Endothelial cell (in vitro differentiated cells): ENCODE measurements around the gene KCNJ5. TPM values are rescaled to one million over a fixed set of nuclear protein-coding genes. Genes with fewer than 3 reads are reported as not detected.
A peak's percentile ranks its signal among the peaks of the same experiment; 100 is the strongest.

Experiments used
- DNase-seq: peaks from one replicate; pipeline ENCODE4 v3.0.0; 2021; ENCODE audit warnings: low spot score
- H3K27ac Mint-ChIP-seq: one replicate; pipeline ENCODE4 v1.8.0; 2021; ENCODE audit warnings: mixed read lengths, inconsistent platforms; ENCODE audit not compliant: unreplicated experiment
- H3K27me3 Mint-ChIP-seq: one replicate; pipeline ENCODE4 v1.8.0; 2021; ENCODE audit warnings: mild to moderate bottlenecking, moderate library complexity, mixed read lengths, inconsistent platforms; ENCODE audit not compliant: unreplicated experiment
- H3K36me3 Mint-ChIP-seq: one replicate; pipeline ENCODE4 v1.8.0; 2021; ENCODE audit warnings: mild to moderate bottlenecking, low read depth, mixed read lengths, inconsistent platforms; ENCODE audit not compliant: unreplicated experiment
- H3K4me1 Mint-ChIP-seq: one replicate; pipeline ENCODE4 v1.8.0; 2021; ENCODE audit warnings: mild to moderate bottlenecking, mixed read lengths, inconsistent platforms; ENCODE audit not compliant: unreplicated experiment
- H3K4me3 Mint-ChIP-seq: one replicate; pipeline ENCODE4 v1.8.0; 2021; ENCODE audit warnings: mild to moderate bottlenecking, mixed read lengths, inconsistent platforms; ENCODE audit not compliant: unreplicated experiment
- H3K9me3 Mint-ChIP-seq: one replicate; pipeline ENCODE4 v1.8.0; 2021; ENCODE audit warnings: mixed read lengths, inconsistent platforms; ENCODE audit not compliant: unreplicated experiment
- CTCF ChIP-seq: fragments of 200-600 bp; sonication (generic); IDR thresholded peaks from one replicate; pipeline ENCODE4 v1.5.0; 2021; ENCODE audit warnings: antibody characterized with exemption; ENCODE audit not compliant: unreplicated experiment
- total RNA-seq: library from RNA; stranded (reverse); fragmentation: NEBNext Ultra II Directional; extraction: Animal tissue kit (Norgen Biotek cat#: 25700); gene quantifications from one replicate; pipeline ENCODE4 v1.2.1, GENCODE V29; 2021; ENCODE audit not compliant: unreplicated experiment

Gene KCNJ5
- total RNA-seq, 1 donor from 2014 or later, result 0.05 TPM

GRCh38 chr11:128904656-128905344 is 13.6 kb downstream of the KCNJ5 start:
- no peak for DNase-seq
- no peaks in the 10 kb centered on the region for H3K9me3 Mint-ChIP-seq
- H3K36me3 Mint-ChIP-seq, result no peaks in the 10 kb centered on the region
- H3K4me1 Mint-ChIP-seq, result peaks cover 34% of the 10 kb centered on the region
- peaks cover 34% of the 10 kb centered on the region for H3K27me3 Mint-ChIP-seq
- peak overlapping the region; percentile 2 for H3K4me3 Mint-ChIP-seq
- no peak for TF ChIP-seq CTCF
- no peak overlapping the region for H3K27ac Mint-ChIP-seq

- Mint-ChIP-seq H3K4me1 (peaks cover 34% of the 10 kb centered on the region), H3K27ac (no peak overlapping the region), H3K27me3 (peaks cover 34% of the 10 kb centered on the region), H3K36me3 (no peaks in the 10 kb centered on the region), H3K4me3 (peak overlapping the region; percentile 37), H3K9me3 (no peaks in the 10 kb centered on the region)
- peak; percentile 47 for DNase-seq
- peak; percentile 58 for TF ChIP-seq CTCF
Observed at GRCh38 chr11:128905345-128906184, 14.4 kb downstream of the KCNJ5 start.

GRCh38 chr11:128906185-128907050 is 15.3 kb downstream of the KCNJ5 start:
- Mint-ChIP-seq H3K27ac (no peak overlapping the region), H3K27me3 (peaks cover 28% of the 10 kb centered on the region), H3K4me3 (peak overlapping the region; percentile 37), H3K9me3 (no peaks in the 10 kb centered on the region), H3K4me1 (peaks cover 34% of the 10 kb centered on the region), H3K36me3 (no peaks in the 10 kb centered on the region)
- DNase-seq, result no peak
- TF ChIP-seq CTCF, result peak; percentile 49

- Mint-ChIP-seq H3K4me3 (no peak overlapping the region), H3K36me3 (no peaks in the 10 kb centered on the region), H3K4me1 (peaks cover 23% of the 10 kb centered on the region), H3K27me3 (peaks cover 25% of the 10 kb centered on the region), H3K9me3 (no peaks in the 10 kb centered on the region), H3K27ac (no peak overlapping the region)
- no peak for TF ChIP-seq CTCF
- DNase-seq, result no peak
Observed at GRCh38 chr11:128907585-128907984, 16.4 kb downstream of the KCNJ5 start.
